Upper lobe of right lung (tissue), 1 donor: ENCODE measurements around the gene ACE. TPM values are rescaled to one million over a fixed set of nuclear protein-coding genes. Genes with fewer than 3 reads are reported as not detected.

Experiments used
- ATAC-seq: fragments of 200-7000 bp; cut with Tn5 transposase; one replicate; pipeline ENCODE4 v1.9.1; 2020; ENCODE audit warnings: mild to moderate bottlenecking, moderate library complexity
- DNase-seq: peaks from one replicate; pipeline ENCODE4 v3.0.0-alpha.2; 2020
- H3K27ac ChIP-seq: fragments of 200-600 bp; one replicate; pipeline ENCODE4 v1.8.0; 2022
- H3K27me3 ChIP-seq: fragments of 200-600 bp; one replicate; pipeline ENCODE4 v1.8.0; 2022; ENCODE audit warnings: mild to moderate bottlenecking
- H3K36me3 ChIP-seq: fragments of 200-600 bp; one replicate; pipeline ENCODE4 v1.8.0; 2022
- H3K4me1 ChIP-seq: fragments of 200-600 bp; one replicate; pipeline ENCODE4 v1.8.0; 2022
- H3K4me3 ChIP-seq: fragments of 200-600 bp; one replicate; pipeline ENCODE4 v1.8.0; 2022; ENCODE audit warnings: mild to moderate bottlenecking
- H3K9me3 ChIP-seq: fragments of 200-600 bp; one replicate; pipeline ENCODE4 v1.8.0; 2022
- CTCF ChIP-seq: fragments of 200-600 bp; IDR thresholded peaks from one replicate; pipeline ENCODE4 v1.8.0; 2022; ENCODE audit warnings: antibody characterized with exemption
- intact Hi-C: fragments of 100-400 bp; cut with DNase I; formaldehyde crosslinking; loops from one replicate; pipeline ENCODE4 v1.11.0; 2022
- total RNA-seq: library from RNA; stranded (reverse); fragmentation: NEBNext Ultra II Directional; extraction: Animal tissue kit (Norgen Biotek cat#: 25700); gene quantifications from one replicate; pipeline ENCODE4 v1.2.1, GENCODE V29; 2021
- donor health status: DM: no; HTN: yes; CAD: no; lungs with severe emphysema.

ACE gene
- total RNA-seq, 1 donor from 2014 or later = 64.1 TPM

GRCh38 chr17:63433746-63434591, 42.9 kb upstream of the ACE start:
- Histone ChIP-seq H3K36me3 (no peaks in the 10 kb centered on the region), H3K27me3 (no peaks in the 10 kb centered on the region), H3K4me1 (peaks cover 58% of the 10 kb centered on the region), H3K4me3 (no peak overlapping the region), H3K9me3 (no peaks in the 10 kb centered on the region), H3K27ac (peak overlapping the region; percentile 72)
- TF ChIP-seq CTCF = no peak
- intact Hi-C loops = no loop called here
- DNase-seq (no peak), ATAC-seq (peak; percentile 3)

GRCh38 chr17:63434951-63435571, 41.8 kb upstream of the ACE start:
- Histone ChIP-seq H3K4me3 (no peak overlapping the region), H3K4me1 (peaks cover 68% of the 10 kb centered on the region), H3K9me3 (no peaks in the 10 kb centered on the region), H3K36me3 (no peaks in the 10 kb centered on the region), H3K27ac (peak overlapping the region; percentile 8), H3K27me3 (no peaks in the 10 kb centered on the region)
- ATAC-seq (peak; percentile 73), DNase-seq (peak; percentile 91)
- peak; percentile 23 for TF ChIP-seq CTCF
- intact Hi-C loops = no loop called here

DNA sequence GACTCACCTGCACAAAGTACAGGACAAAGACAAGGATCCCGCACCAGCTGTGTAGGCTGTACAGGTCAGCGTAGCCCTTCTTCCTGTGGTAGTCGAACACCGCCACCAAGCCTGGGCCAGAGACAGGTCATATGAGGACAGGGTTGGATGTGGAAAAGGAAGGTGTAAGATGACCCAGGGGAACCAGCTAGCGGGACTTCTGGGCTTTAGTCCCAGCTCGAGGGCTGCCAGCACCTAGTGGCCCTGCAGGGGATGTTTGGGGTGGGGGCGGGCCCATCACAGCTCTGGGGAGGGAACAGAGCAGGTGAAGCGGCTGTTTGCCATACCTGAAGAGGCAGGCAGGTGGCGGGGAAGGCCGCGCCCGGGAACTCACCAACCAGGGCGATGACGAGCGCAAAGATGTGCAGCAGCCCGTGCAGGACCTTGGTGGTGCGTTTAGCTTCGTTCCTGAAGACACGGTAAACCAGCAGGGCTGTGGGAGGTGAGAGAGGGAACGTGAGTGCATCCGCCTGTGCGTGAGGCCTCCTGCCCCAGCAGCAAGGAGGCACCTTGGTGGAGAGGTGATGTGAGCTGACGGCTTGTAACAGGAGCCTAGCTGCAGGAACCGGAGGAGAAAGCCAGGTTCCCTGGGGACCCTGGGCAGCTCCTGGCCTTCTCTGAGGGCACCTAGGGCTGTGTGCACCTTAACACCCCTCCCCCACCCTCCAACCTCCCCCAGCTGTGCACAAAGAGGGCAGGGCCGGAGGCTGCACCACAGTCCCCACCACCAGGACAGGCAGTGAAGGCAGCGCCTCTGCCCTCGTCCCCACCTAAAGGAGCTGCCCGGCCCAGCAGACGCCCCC, 41.0 kb upstream of the ACE start:
- DNase-seq (peak; percentile 77), ATAC-seq (peak; percentile 9)
- peaks cover 71% of the 10 kb centered on the region for H3K4me1 ChIP-seq
- peak; percentile 8 for TF ChIP-seq CTCF
- H3K27ac ChIP-seq = no peak overlapping the region
- no peaks in the 10 kb centered on the region for H3K36me3 ChIP-seq
- H3K9me3 ChIP-seq = no peaks in the 10 kb centered on the region
- no peak overlapping the region for H3K4me3 ChIP-seq
- no peaks in the 10 kb centered on the region for H3K27me3 ChIP-seq
- intact Hi-C loops = no loop called here

- H3K27me3 ChIP-seq = no peaks in the 10 kb centered on the region
- H3K4me1 ChIP-seq = peaks cover 67% of the 10 kb centered on the region
- no peak for DNase-seq
- no peak overlapping the region for H3K4me3 ChIP-seq
- no peaks in the 10 kb centered on the region for H3K36me3 ChIP-seq
- no peak overlapping the region for H3K27ac ChIP-seq
- TF ChIP-seq CTCF = peak; percentile 7
- ATAC-seq = no peak
- intact Hi-C loops = no loop called here
- no peaks in the 10 kb centered on the region for H3K9me3 ChIP-seq
Observed at GRCh38 chr17:63436523-63437110, 40.2 kb upstream of the ACE start.

- no peak for TF ChIP-seq CTCF
- intact Hi-C loops = no loop called here
- Histone ChIP-seq H3K9me3 (no peaks in the 10 kb centered on the region), H3K4me3 (no peak overlapping the region), H3K27ac (no peak overlapping the region), H3K27me3 (no peaks in the 10 kb centered on the region), H3K36me3 (no peaks in the 10 kb centered on the region), H3K4me1 (peaks cover 63% of the 10 kb centered on the region)
- no peak for DNase-seq
- ATAC-seq = no peak
Observed at GRCh38 chr17:63437287-63438091, 39.4 kb upstream of the ACE start.
